Lung (tissue), 12 donors: ENCODE measurements around the gene GPATCH8. TPM values are rescaled to one million over a fixed set of nuclear protein-coding genes. Genes with fewer than 3 reads are reported as not detected.
"Not testable (repeated sequence)": the region's sequence is repeated elsewhere in the genome, so short reads cannot be mapped to it uniquely, and the experiment has no call there.

Experiments
- ATAC-seq: fragments of 200-7000 bp; cut with Tn5 transposase; one replicate; pipeline ENCODE4 v1.9.1; 2020; ENCODE audit warnings: moderate number of reproducible peaks; ENCODE audit not compliant: insufficient read depth, low FRiP score
- DNase-seq, 3 donors: peaks; one replicate each; pipeline ENCODE4 v3.0.0-alpha.2; 2013 to 2017
- H3K27ac ChIP-seq, 2 donors: one replicate each; pipeline ENCODE4 v1.5.1; 2013; ENCODE audit warnings: mild to moderate bottlenecking in 2 of 2, moderate library complexity in 2 of 2, control low read depth in 1 of 2, inconsistent platforms in 1 of 2, low read depth in 1 of 2, low read length in 1 of 2
- H3K27me3 ChIP-seq, 3 donors: one replicate each; pipeline ENCODE4 v1.5.1; 2013; ENCODE audit warnings: low read length in 2 of 3; ENCODE audit not compliant: control insufficient read depth in 3 of 3, insufficient read depth in 3 of 3
- H3K36me3 ChIP-seq, 4 donors: one replicate each; pipeline ENCODE4 v1.5.1; 2013; ENCODE audit warnings: low read length in 4 of 4, mild to moderate bottlenecking in 1 of 4, moderate library complexity in 1 of 4; ENCODE audit not compliant: control insufficient read depth in 4 of 4, insufficient read depth in 4 of 4
- H3K4me1 ChIP-seq, 5 donors: one replicate each; pipeline ENCODE4 v1.5.1; 2013; ENCODE audit warnings: low read length in 5 of 5, mild to moderate bottlenecking in 2 of 5, moderate library complexity in 1 of 5; ENCODE audit not compliant: control insufficient read depth in 5 of 5, insufficient read depth in 5 of 5
- H3K4me3 ChIP-seq: one replicate; pipeline ENCODE4 v1.5.1; 2013; ENCODE audit warnings: mild to moderate bottlenecking, control low read depth, moderate library complexity
- H3K9ac ChIP-seq, 2 donors: one replicate each; pipeline ENCODE4 v1.5.1; 2013; ENCODE audit warnings: low read length in 2 of 2, control low read depth in 1 of 2; ENCODE audit not compliant: insufficient read depth in 1 of 2
- H3K9me3 ChIP-seq, 4 donors: one replicate each; pipeline ENCODE4 v1.5.1; 2013; ENCODE audit warnings: low read length in 3 of 4, mild to moderate bottlenecking in 1 of 4, moderate library complexity in 1 of 4; ENCODE audit not compliant: control insufficient read depth in 4 of 4, insufficient read depth in 3 of 4
- CTCF ChIP-seq: IDR thresholded peaks from 2 replicates; pipeline ENCODE4 v1.5.1; 2012; ENCODE audit warnings: mild to moderate bottlenecking; ENCODE audit errors: control extremely low read depth, extremely low read depth
- WGBS, 2 donors: extraction: QIAGEN DNeasy Blood & Tissue Kit; methylation state at CpG; one replicate each; pipeline ENCODE4 v1.1.7; 2013; 5-methylcytosine and 5-hydroxymethylcytosine counted together
- polyA plus RNA-seq, 2 donors: library from polyadenylated mRNA; stranded (reverse); fragments of 200-250 nt; gene quantifications; one replicate each; pipeline ENCODE4 v1.2.1, GENCODE V29; 2013
- total RNA-seq, 2 donors: library from RNA; depleted of rRNA in 1 of 2; stranded (reverse); fragments of >200 nt in 1 of 2; gene quantifications; one replicate each; pipeline ENCODE4 v1.2.1, GENCODE V29; 2014 to 2021
- donor health status: control.
- donor health status: control.
- donor health status: Bipolar disorder and iron deficiency.
- donor health status: healthy.
- donor health status: DM: yes; HTN: yes; CAD: no.

The GPATCH8 gene
- total and polyA plus RNA-seq, 4 donors = 8.9 to 62.0 (median 23.8) TPM

- Histone ChIP-seq H3K9me3 (peaks cover 0 to 3% (median 0%) of the 10 kb centered on the region in 4 donors), H3K27me3 (peaks cover 0 to 2% (median 0%) of the 10 kb centered on the region in 3 donors), H3K27ac (no peak overlapping the region), H3K4me1 (no peaks in the 10 kb centered on the region), H3K36me3 (no peaks in the 10 kb centered on the region), H3K4me3 (no peak overlapping the region), H3K9ac (no peak overlapping the region)
- TF ChIP-seq CTCF = peak; percentile 17
- 58 to 61% methylated on average over 14 of the region's 14 CpGs for WGBS, 2 donors
- DNase-seq = peak in 1 of 3 donors; percentile 38
- ATAC-seq = no peak
These were observed 19.9 kb upstream of the GPATCH8 start for GRCh38 chr17:44522883-44523671.

- Histone ChIP-seq H3K4me3 (no peak overlapping the region), H3K27ac (no peak overlapping the region), H3K4me1 (no peaks in the 10 kb centered on the region), H3K9me3 (no peaks in the 10 kb centered on the region), H3K36me3 (no peaks in the 10 kb centered on the region), H3K9ac (no peak overlapping the region), H3K27me3 (peaks cover 0 to 2% (median 0%) of the 10 kb centered on the region in 3 donors)
- TF ChIP-seq CTCF = no peak
- ATAC-seq (no peak), DNase-seq (no peak)
- 45 to 69% methylated on average over 3 of the region's 3 CpGs for WGBS, 2 donors
These were observed 14.8 kb upstream of the GPATCH8 start for GRCh38 chr17:44518032-44518431.

DNA sequence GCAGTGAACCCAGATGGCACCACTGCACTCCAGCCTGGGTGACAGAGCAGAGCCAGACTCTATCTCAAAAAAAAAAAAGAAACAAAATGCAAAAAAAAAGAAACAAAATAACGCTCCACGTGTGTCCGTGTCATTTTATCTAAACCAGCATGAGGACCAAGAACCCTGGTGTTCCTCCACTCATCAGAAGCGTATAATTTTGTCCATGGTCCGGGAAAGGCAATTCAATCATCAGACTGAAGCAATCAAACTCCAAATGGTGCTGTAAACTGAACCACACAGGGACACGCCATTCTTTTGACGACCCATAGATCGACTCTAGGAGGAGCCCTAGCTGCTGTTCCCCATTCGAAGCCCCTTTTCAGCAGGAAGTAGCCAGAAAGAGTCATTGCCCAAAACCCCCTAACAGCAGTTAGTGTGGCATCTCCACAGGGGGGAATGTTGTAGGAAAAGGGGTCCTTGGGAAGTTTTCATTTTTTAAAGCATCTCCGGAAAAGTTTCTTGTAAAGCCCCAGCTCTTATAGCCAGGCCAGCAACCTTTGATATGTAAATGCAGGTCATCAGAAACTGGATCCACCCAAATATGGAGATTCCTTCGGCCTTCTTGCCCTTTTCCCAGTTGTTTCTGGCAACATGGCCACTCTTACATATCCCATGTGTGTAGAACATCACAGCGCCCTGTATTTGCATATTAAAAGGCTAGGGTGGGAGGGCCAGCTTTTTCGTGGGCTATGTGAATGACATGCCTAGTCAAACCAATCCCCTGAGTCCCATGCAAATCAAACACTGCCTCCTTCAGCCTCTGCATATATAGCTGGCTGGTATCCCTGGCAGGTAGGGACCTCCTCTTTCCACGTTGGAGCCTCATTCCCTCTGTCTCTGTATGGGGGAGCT lies 8.3 kb upstream of the GPATCH8 start:
- not testable (repeated sequence) for H3K27me3 ChIP-seq, H3K4me3 ChIP-seq, H3K9me3 ChIP-seq, H3K9ac ChIP-seq, H3K4me1 ChIP-seq, H3K27ac ChIP-seq, ATAC-seq, H3K36me3 ChIP-seq
- peak in 2 of 3 donors; percentile 10 to 13 for DNase-seq
- 42 to 44% methylated on average over 14 of the region's 14 CpGs for WGBS, 2 donors

DNA sequence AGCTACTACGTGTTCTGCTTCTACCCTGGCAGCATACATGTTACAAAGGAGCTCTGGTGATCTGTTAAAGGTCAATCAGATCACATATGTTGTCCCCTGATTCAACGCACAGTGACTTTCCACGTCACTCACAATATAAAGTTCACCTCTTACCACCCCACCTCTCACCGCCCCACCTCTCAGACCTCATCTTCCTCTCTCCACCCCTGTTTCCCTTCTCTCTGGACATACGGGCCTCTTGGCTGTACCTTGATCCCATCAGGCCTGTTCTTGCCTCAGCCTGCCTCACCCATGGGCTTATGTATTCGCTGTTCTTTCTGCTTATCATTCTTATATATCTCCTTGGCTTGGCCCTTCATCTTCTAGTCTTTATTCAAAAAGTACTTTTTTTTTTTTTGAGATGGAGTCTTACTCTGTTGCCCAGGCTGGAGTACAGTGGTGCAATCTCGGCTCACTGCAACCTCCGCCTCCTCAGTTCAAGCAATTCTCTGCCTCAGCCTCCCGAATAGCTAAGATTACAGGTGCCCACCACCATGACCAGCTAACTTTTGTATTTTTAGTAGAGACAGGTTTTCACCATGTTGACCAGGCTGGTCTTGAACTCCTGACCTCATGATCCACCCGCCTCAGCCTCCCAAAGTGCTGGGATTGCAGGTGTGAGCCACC lies 3.9 kb upstream of the GPATCH8 start:
- WGBS, 2 donors = 92 to 93% methylated on average over 10 of the region's 10 CpGs
- H3K4me1 ChIP-seq = peaks cover 0 to 11% (median 4%) of the 10 kb centered on the region in 5 donors
- H3K27ac ChIP-seq, H3K9me3 ChIP-seq, H3K27me3 ChIP-seq, H3K9ac ChIP-seq, ATAC-seq, DNase-seq, H3K36me3 ChIP-seq, H3K4me3 ChIP-seq: not testable (repeated sequence)
